ENCODE measurements around the gene BMPER. TPM values are rescaled to one million over a fixed set of nuclear protein-coding genes. Genes with fewer than 3 reads are reported as not detected.

The BMPER gene
- total and polyA plus RNA-seq, 10 of the 15 experiments (the other 5 are each of a cell fraction or from before 2014, with no cell fraction given), result 0.02 to 0.08 TPM; not detected in 8

- H3K27ac ChIP-seq (ENCODE audit: control insufficient read depth, insufficient read depth), result no peak overlapping the region
- POLR2A ChIA-PET, result no interaction called here
- SMC1A ChIA-PET (ENCODE audit: uncharacterized antibody, unreplicated experiment), result no interaction called here
- in situ Hi-C loops (cut with MboI) (no loop called here), intact Hi-C loops (cut with micrococcal nuclease; ENCODE audit: unreplicated experiment) (no loop called here)
- H3K4me3 ChIP-seq, result no peak overlapping the region
- no peaks in the 10 kb centered on the region for H3K9me3 ChIP-seq (replicated peaks; ENCODE audit: control insufficient read depth, insufficient read depth, low read length)
- ATAC-seq (no peak), DNase-seq (ENCODE audit: low read depth, low spot score) (no peak), FAIRE-seq (no peak)
- no peak for TF ChIP-seq BCLAF1 (IDR thresholded peaks at IDR 0.05)
- TF ChIP-seq NBN (IDR thresholded peaks at IDR 0.05), result no peak
- no peak for TF ChIP-seq PAX5 (IDR thresholded peaks at IDR 0.05; ENCODE audit: borderline replicate concordance, low read depth, low read length)
- no peak for TF ChIP-seq TCF12 (IDR thresholded peaks at IDR 0.05; ENCODE audit: low read depth, low read length)
- no peak for TF ChIP-seq SIX5 (IDR thresholded peaks at IDR 0.05; ENCODE audit: low read depth, low read length, severe bottlenecking)
- TF ChIP-seq SMAD5 (IDR thresholded peaks at IDR 0.05; ENCODE audit: low read depth), result no peak
- no peak for TF ChIP-seq ZSCAN29 (IDR thresholded peaks at IDR 0.05)
- TF ChIP-seq JUNB (IDR thresholded peaks at IDR 0.05), result no peak
- TF ChIP-seq GABPA (IDR thresholded peaks at IDR 0.05; ENCODE audit: low read depth), result no peak
- BruUV-seq (replicated peaks), result no TSS peak
- H3K9ac ChIP-seq (ENCODE audit: control insufficient read depth, insufficient read depth, low read length), result no peak overlapping the region
- H3K27me3 ChIP-seq (replicated peaks in 1 of 2; ENCODE audit: control insufficient read depth in 2 of 2, insufficient read depth in 2 of 2, low read length in 1 of 2), result no peaks in the 10 kb centered on the region
- no peaks in the 10 kb centered on the region for H3K36me3 ChIP-seq (ENCODE audit: control insufficient read depth in 2 of 2, insufficient read depth in 2 of 2, low read length in 1 of 2)
- H3K4me2 ChIP-seq (ENCODE audit: control insufficient read depth, insufficient read depth), result no peak overlapping the region
- no peak overlapping the region for H2AFZ ChIP-seq (ENCODE audit: control insufficient read depth, low read depth, low read length)
- H3K79me2 ChIP-seq (ENCODE audit: control insufficient read depth, insufficient read depth, low read length), result no peaks in the 10 kb centered on the region
- H4K20me1 ChIP-seq (ENCODE audit: control insufficient read depth, insufficient read depth), result no peaks in the 10 kb centered on the region
- CTCF ChIA-PET, result no interaction called here
- RAD21 ChIA-PET (ENCODE audit: unreplicated experiment), result no interaction called here
- under 1% methylated on average over 6 of the region's 6 CpGs for WGBS (ENCODE audit: insufficient coverage, insufficient replicate concordance, low lambda C conversion rate, missing lambda C conversion rate)
- H3K4me1 ChIP-seq (ENCODE audit: control insufficient read depth, insufficient read depth, low read length), result no peaks in the 10 kb centered on the region
Measured at GRCh38 chr7:33979300-33979806, 74.0 kb downstream of the BMPER start.
